ENCODE data around the gene MYL9.

MYL9 gene

GRCh38 chr20:36497856-36498255 is 43.5 kb upstream of the MYL9 start:
- DNase-seq (ENCODE audit: low read depth): no peak
- TF ChIP-seq MYC (IDR thresholded peaks at IDR 0.05; ENCODE audit: low read depth, low read length): no peak
- TF ChIP-seq POLR2A (IDR thresholded peaks at IDR 0.05; ENCODE audit: extremely low read depth, insufficient read length): no peak
- TF ChIP-seq CTCF (IDR thresholded peaks at IDR 0.05; ENCODE audit: low read depth, low read length): no peak
- TF ChIP-seq MAX (IDR thresholded peaks at IDR 0.05; ENCODE audit: low read depth, low read length): no peak
- H3K4me3 ChIP-seq (ENCODE audit: low read depth, low read length): no peak overlapping the region

- TF ChIP-seq MYC (IDR thresholded peaks at IDR 0.05; ENCODE audit: low read depth, low read length) (no peak), CTCF (IDR thresholded peaks at IDR 0.05; ENCODE audit: low read depth, low read length) (no peak), MAX (IDR thresholded peaks at IDR 0.05; ENCODE audit: low read depth, low read length) (no peak), POLR2A (IDR thresholded peaks at IDR 0.05; ENCODE audit: extremely low read depth, insufficient read length) (no peak)
- H3K4me3 ChIP-seq (ENCODE audit: low read depth, low read length): no peak overlapping the region
- no peak for DNase-seq (ENCODE audit: low read depth)
These were observed 42.7 kb upstream of the MYL9 start for GRCh38 chr20:36498386-36499179.

- H3K4me3 ChIP-seq (ENCODE audit: low read depth, low read length): no peak overlapping the region
- no peak for DNase-seq (ENCODE audit: low read depth)
- TF ChIP-seq MAX (IDR thresholded peaks at IDR 0.05; ENCODE audit: low read depth, low read length): no peak
- no peak for TF ChIP-seq POLR2A (IDR thresholded peaks at IDR 0.05; ENCODE audit: extremely low read depth, insufficient read length)
- no peak for TF ChIP-seq MYC (IDR thresholded peaks at IDR 0.05; ENCODE audit: low read depth, low read length)
- TF ChIP-seq CTCF (IDR thresholded peaks at IDR 0.05; ENCODE audit: low read depth, low read length): no peak
These were observed 42.1 kb upstream of the MYL9 start for GRCh38 chr20:36499211-36499610.

GRCh38 chr20:36499723-36500501 is 41.4 kb upstream of the MYL9 start:
- DNase-seq (ENCODE audit: low read depth): no peak
- TF ChIP-seq MYC (IDR thresholded peaks at IDR 0.05; ENCODE audit: low read depth, low read length) (no peak), CTCF (IDR thresholded peaks at IDR 0.05; ENCODE audit: low read depth, low read length) (no peak), MAX (IDR thresholded peaks at IDR 0.05; ENCODE audit: low read depth, low read length) (no peak), POLR2A (IDR thresholded peaks at IDR 0.05; ENCODE audit: extremely low read depth, insufficient read length) (no peak)
- H3K4me3 ChIP-seq (ENCODE audit: low read depth, low read length): no peak overlapping the region

- TF ChIP-seq POLR2A (IDR thresholded peaks at IDR 0.05; ENCODE audit: extremely low read depth, insufficient read length) (no peak), MAX (IDR thresholded peaks at IDR 0.05; ENCODE audit: low read depth, low read length) (no peak), MYC (IDR thresholded peaks at IDR 0.05; ENCODE audit: low read depth, low read length) (no peak), CTCF (IDR thresholded peaks at IDR 0.05; ENCODE audit: low read depth, low read length) (no peak)
- no peak for DNase-seq (ENCODE audit: low read depth)
- no peak overlapping the region for H3K4me3 ChIP-seq (ENCODE audit: low read depth, low read length)
These were observed 39.8 kb upstream of the MYL9 start for GRCh38 chr20:36501367-36502006.

Data from NB4 (cell line).